LNCAP (cell line): Measurements from ENCODE around the gene IDUA.

Experiments
- CTCF ChIP-seq: fragments of 450-650 bp; IDR thresholded peaks from 2 replicates; pipeline ENCODE4 v1.5.1; 2017; ENCODE audit warnings: mild to moderate bottlenecking

The IDUA gene

DNA sequence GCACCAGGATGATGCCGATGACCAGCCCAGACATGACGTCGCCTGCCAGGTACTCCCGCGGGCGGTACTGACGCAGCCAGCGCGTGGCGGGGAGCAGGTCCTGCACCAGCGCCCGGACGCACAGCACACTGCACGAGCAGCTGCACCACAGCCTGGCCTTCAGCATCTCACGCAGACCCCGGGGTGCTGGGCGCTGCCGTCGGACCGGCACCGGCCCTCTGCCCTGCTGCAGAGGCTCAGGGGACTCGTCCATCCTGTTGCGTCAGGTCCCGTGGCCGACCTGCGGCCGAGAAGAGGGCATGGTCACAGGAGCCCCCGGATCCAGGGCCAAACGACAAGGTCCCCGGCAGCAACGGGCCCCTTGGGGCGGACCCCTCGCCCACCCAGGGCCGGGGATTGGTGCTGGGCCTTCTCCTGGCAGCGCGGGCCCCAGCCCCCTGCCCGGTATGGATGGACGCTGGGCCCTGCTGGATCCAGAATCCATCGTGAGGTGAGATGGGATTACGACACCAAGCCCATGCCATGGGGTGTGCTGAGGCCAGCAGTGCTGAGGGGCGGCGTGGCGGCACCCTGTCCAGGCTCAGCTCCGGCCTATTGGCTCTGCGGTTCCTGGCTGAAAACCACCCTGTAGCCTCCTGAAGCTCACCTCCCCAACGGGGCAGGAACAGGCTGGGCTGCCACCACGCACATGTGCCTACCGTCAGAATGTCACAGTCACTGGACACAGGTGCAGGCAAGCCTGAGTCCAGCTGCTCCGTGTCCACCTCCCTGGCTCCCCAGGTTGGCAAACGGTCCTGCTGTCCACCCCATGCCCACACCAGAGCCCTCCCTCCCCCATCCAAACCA is 4.8 kb downstream of the IDUA start:
- no peak for TF ChIP-seq CTCF

- no peak for TF ChIP-seq CTCF
These were observed 5.7 kb downstream of the IDUA start for GRCh38 chr4:992297-993110.

- TF ChIP-seq CTCF = no peak
These were observed 6.5 kb downstream of the IDUA start, which contains the start of gene SLC26A1 for GRCh38 chr4:993111-994029. Gene SLC26A1, minus strand, starts transcription at chr4:993404. Its CDS starts 1,701 bp downstream, at chr4:991703.

DNA sequence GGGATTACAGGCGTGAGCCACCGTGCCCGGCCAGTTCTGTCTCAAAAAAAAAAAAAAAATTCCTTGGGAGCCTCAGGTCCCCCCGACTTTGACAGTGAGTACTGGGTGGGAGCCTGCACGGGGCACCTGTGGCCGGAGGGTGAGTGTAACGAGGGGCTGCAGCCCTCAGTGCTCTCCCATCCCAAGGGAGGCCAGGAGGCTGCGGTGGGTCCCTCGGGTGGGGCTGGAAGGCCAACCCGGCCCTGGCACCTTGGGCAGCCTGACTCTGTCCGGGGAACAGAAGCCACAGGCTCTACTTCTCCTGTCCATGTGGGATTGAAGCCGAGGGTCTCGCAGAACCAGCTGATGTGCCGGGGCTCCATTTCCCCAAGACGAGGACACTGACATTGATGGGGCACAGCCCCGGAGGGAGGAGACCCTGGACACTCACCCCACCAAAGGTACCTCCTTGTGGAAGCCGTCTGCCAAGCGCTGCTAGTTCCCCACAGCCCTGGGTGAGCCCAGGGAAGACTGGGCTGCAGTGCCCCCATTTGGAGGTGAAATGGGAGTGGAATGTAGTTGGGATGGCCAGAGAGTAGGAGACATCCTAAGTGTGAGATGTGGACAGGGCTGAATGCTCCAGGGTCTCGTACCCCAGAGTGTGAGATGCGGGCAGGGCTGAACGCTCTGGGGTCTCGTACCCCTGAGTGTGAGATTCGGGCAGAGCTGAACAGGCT is 8.6 kb downstream of the IDUA start:
- no peak for TF ChIP-seq CTCF

DNA sequence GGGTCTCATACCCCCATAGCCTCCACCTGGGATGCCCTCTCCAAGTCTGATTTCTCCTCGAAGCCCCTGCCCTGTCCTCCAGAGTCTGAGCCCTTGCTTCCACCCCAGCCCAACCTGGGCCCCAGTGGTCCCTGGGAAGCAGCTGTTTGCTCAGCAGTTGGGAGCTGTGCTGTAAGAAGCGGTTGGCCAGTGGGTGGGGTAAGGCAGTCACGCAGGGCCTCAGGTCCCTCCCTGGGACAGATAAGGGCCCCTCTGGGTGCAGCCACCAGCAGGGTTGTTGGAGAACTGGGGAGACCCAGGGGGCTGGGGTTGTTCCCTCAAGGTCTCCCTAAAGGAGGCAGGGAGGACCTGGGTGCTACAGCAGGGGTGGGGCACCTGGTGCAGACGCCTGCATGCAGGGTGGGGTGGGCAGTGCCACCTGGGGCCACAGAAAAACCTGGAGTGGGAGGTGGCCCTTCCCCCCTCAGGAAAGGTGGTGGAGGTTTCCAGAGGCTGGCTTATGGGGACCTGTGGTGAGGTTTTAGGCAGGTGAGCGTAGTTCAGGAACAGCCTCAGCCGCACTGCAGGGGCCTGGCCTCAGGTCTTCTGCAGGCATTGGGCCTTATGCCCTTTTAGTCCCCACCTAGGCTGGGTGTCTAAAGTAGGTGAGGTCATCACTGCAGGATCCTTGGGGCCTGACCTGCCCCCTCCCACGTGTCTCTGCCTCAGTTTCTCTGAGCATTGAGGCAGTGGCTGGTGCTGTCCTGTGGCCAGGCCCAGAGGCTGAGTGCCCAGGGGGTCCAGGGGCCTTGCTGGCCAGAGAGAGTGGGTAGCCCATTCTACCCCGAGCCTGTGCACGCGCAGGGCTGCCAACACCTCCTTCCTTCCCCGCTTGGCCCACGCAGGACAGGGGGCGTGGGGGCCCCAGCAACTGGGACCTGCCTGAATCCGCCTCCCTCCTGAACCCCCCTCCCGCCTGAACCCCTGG is 9.5 kb downstream of the IDUA start:
- no peak for TF ChIP-seq CTCF

DNA sequence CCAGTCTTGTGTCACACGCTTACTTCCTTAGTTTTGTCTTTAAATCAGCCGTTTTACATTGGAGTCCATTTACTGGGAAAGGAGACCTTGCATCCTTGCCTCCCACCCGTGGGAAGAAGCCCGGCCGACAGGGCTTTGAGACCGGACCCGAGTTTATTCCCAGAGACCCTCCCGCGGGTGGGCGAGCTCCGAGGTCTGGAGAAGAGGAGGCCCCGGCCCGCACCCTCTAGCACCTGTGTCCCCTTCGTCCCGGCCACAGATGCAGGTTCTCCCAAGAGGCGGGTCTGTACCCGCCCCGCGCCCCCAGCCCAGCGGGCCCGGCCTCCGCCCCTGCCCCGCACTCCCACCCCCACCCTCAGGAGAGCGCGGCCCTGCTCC is 10.1 kb downstream of the IDUA start:
- TF ChIP-seq CTCF = no peak
